Gastroesophageal sphincter (tissue), 3 donors: Measurements from ENCODE around the gene STK24.

Source experiments
- POLR2A ChIP-seq, 2 donors: fragments of 450-650 bp; IDR thresholded peaks; one replicate each; pipeline ENCODE4 v1.6.1; 2017; ENCODE audit warnings: antibody characterized with exemption in 2 of 2, mild to moderate bottlenecking in 2 of 2, moderate library complexity in 1 of 2
- TF ChIP-seq, protein P1 (sequence below), 4 experiments: fragments of 200-600 bp in 2 of 4; fragments of 450-650 bp in 2 of 4; sonication (generic) in 1 of 4; IDR thresholded peaks; one replicate each; pipeline ENCODE4 v1.5.1; 2017 to 2019; ENCODE audit warnings: antibody characterized with exemption in 4 of 4, mild to moderate bottlenecking in 2 of 4, moderate library complexity in 2 of 4

DNA sequence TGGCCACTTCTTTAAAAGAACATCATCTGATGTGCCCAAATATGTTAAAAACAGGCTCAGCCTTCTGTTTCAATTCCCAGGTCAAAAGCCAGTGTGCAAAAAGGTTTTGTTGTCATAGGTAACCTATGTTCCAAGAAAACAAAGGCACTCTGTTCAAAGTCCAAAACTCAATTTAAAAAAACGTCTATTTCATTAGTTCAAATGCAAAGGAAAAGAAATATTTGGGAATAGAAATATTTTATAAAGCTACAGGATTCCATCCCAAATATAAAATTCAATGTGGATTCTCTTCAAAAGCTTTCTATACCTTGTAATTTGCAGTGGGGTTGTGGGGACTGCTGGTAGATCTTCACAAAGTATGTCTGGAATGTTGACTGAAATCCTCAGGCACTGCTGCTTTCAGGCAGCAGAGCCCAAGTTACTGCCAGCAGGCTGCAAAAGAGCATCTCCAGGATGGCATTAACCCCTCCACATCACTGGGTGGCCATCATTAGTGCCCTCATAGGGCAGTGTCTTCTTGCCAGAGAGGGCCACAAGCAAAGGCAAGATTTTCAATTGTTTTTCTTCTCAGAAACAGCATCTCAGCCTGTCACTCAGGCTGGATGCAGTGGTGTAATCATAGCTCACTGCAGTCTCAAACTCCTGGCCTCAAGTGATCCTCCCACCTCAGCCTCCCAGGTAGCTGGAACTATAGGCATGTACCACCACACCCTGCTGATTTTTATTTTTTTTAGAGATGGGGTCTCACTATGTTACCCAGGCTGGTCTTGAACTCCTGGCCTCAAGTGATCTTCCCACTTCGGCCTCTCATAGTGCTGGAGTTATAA lies 22.8 kb upstream of the STK24 start:
- TF ChIP-seq, protein P1, sequence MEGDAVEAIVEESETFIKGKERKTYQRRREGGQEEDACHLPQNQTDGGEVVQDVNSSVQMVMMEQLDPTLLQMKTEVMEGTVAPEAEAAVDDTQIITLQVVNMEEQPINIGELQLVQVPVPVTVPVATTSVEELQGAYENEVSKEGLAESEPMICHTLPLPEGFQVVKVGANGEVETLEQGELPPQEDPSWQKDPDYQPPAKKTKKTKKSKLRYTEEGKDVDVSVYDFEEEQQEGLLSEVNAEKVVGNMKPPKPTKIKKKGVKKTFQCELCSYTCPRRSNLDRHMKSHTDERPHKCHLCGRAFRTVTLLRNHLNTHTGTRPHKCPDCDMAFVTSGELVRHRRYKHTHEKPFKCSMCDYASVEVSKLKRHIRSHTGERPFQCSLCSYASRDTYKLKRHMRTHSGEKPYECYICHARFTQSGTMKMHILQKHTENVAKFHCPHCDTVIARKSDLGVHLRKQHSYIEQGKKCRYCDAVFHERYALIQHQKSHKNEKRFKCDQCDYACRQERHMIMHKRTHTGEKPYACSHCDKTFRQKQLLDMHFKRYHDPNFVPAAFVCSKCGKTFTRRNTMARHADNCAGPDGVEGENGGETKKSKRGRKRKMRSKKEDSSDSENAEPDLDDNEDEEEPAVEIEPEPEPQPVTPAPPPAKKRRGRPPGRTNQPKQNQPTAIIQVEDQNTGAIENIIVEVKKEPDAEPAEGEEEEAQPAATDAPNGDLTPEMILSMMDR (IDR thresholded peaks at IDR 0.05): no peak
- no peak for TF ChIP-seq POLR2A (IDR thresholded peaks at IDR 0.05)
